Measurements from ENCODE around the gene SEC22A. TPM values are rescaled to one million over a fixed set of nuclear protein-coding genes. Genes with fewer than 3 reads are reported as not detected.

Gene SEC22A
- total and polyA plus RNA-seq, 10 of the 15 experiments (the other 5 are each of a cell fraction or from before 2014, with no cell fraction given): 19.3 to 70.3 (median 36.7) TPM

- no peak overlapping the region for H3K27ac ChIP-seq (ENCODE audit: control insufficient read depth, insufficient read depth)
- no peaks in the 10 kb centered on the region for H3K9me3 ChIP-seq (replicated peaks; ENCODE audit: control insufficient read depth, insufficient read depth, low read length)
- POLR2A ChIA-PET: no interaction called here
- RAD21 ChIA-PET (ENCODE audit: unreplicated experiment): no interaction called here
- in situ Hi-C loops (cut with MboI) (no loop called here), intact Hi-C loops (cut with micrococcal nuclease; ENCODE audit: unreplicated experiment) (no loop called here)
- no peaks in the 10 kb centered on the region for H3K4me1 ChIP-seq (ENCODE audit: control insufficient read depth, insufficient read depth, low read length)
- ATAC-seq: no peak
- no peaks in the 10 kb centered on the region for H3K79me2 ChIP-seq (ENCODE audit: control insufficient read depth, insufficient read depth, low read length)
- no peak overlapping the region for H2AFZ ChIP-seq (ENCODE audit: control insufficient read depth, low read depth, low read length)
- FAIRE-seq: no peak
- H3K9ac ChIP-seq (ENCODE audit: control insufficient read depth, insufficient read depth, low read length): no peak overlapping the region
- DNase-seq (ENCODE audit: low read depth, low spot score): no peak
- no peaks in the 10 kb centered on the region; a peak in 1 of 4 replicates for H3K36me3 ChIP-seq (ENCODE audit: control insufficient read depth in 2 of 2, insufficient read depth in 2 of 2, low read length in 1 of 2)
- SMC1A ChIA-PET (ENCODE audit: uncharacterized antibody, unreplicated experiment): no interaction called here
- no peak overlapping the region for H3K4me2 ChIP-seq (ENCODE audit: control insufficient read depth, insufficient read depth)
- H3K27me3 ChIP-seq (replicated peaks in 1 of 2; ENCODE audit: control insufficient read depth in 2 of 2, insufficient read depth in 2 of 2, low read length in 1 of 2): no peaks in the 10 kb centered on the region
- no peak overlapping the region for H3K4me3 ChIP-seq
- no peaks in the 10 kb centered on the region for H4K20me1 ChIP-seq (ENCODE audit: control insufficient read depth, insufficient read depth)
- WGBS (ENCODE audit: insufficient coverage, insufficient replicate concordance, low lambda C conversion rate, missing lambda C conversion rate): 84% methylated on average over 1 of the region's 1 CpG
- CTCF ChIA-PET: no interaction called here
- BruUV-seq (replicated peaks): no TSS peak
- TF ChIP-seq PML (IDR thresholded peaks at IDR 0.05; ENCODE audit: low read length) (no peak), RFX5 (IDR thresholded peaks at IDR 0.05; ENCODE audit: low read depth, low read length) (no peak), MEF2B (IDR thresholded peaks at IDR 0.05; ENCODE audit: partially characterized antibody, poor library complexity, severe bottlenecking) (no peak), PKNOX1 (IDR thresholded peaks at IDR 0.05) (no peak), ATF7 (IDR thresholded peaks at IDR 0.05; ENCODE audit: low read depth) (no peak), PBX3 (IDR thresholded peaks at IDR 0.05; ENCODE audit: insufficient replicate concordance, low read depth, low read length) (no peak), NFYA (IDR thresholded peaks at IDR 0.05; ENCODE audit: borderline replicate concordance, low read depth, low read length) (no peak), ZNF207 (IDR thresholded peaks at IDR 0.05; ENCODE audit: borderline replicate concordance) (no peak), IKZF2 (IDR thresholded peaks at IDR 0.05) (no peak), USF2 (IDR thresholded peaks at IDR 0.05; ENCODE audit: borderline replicate concordance, low read depth, low read length) (no peak), WRNIP1 (IDR thresholded peaks at IDR 0.05; ENCODE audit: borderline replicate concordance, low read depth, low read length) (no peak), RELB (IDR thresholded peaks at IDR 0.05; ENCODE audit: low read depth) (no peak), TAF1 (IDR thresholded peaks at IDR 0.05; ENCODE audit: borderline replicate concordance, low read depth, low read length) (no peak), SKIL (IDR thresholded peaks at IDR 0.05; ENCODE audit: low read depth, poor library complexity, severe bottlenecking) (no peak), POLR2AphosphoS5 (IDR thresholded peaks at IDR 0.05; ENCODE audit: low read length) (no peak), USF1 (IDR thresholded peaks at IDR 0.05; ENCODE audit: borderline replicate concordance, extremely low read length, insufficient read depth, low read depth, low read length) (no peak), NFXL1 (IDR thresholded peaks at IDR 0.05; ENCODE audit: borderline replicate concordance) (no peak)
Observed at GRCh38 chr3:123218990-123219389, 17.2 kb downstream of the SEC22A start.

Data from GM12878 (cell line).